HCT116 (cell line): ENCODE data around the gene WASHC2A.
"Not testable (repeated sequence)": the region's sequence is repeated elsewhere in the genome, so short reads cannot be mapped to it uniquely, and the experiment has no call there.

ENCODE experiments used
- CEBPB ChIP-seq: IDR thresholded peaks from 2 replicates; pipeline ENCODE4 v1.6.1; 2012; ENCODE audit warnings: low read depth
- EGR1 ChIP-seq: IDR thresholded peaks from 2 replicates; pipeline ENCODE4 v1.6.1; 2012; ENCODE audit warnings: low read depth
- ELF1 ChIP-seq: IDR thresholded peaks from 2 replicates; pipeline ENCODE4 v1.6.1; 2012; ENCODE audit warnings: low read depth, borderline replicate concordance
- EZH2 ChIP-seq: fragments of 200-600 bp; sonication (generic); IDR thresholded peaks from 2 replicates; pipeline ENCODE4 v1.6.1; 2017; ENCODE audit warnings: antibody characterized with exemption, mixed run types
- JUND ChIP-seq: IDR thresholded peaks from 2 replicates; pipeline ENCODE4 v1.6.1; 2012
- POLR2A ChIP-seq: IDR thresholded peaks from 2 replicates; pipeline ENCODE4 v1.7.0; 2011; ENCODE audit warnings: borderline replicate concordance; ENCODE audit not compliant: insufficient read depth, insufficient read length; ENCODE audit errors: extremely low read depth
- POLR2AphosphoS5 ChIP-seq: IDR thresholded peaks from 2 replicates; pipeline ENCODE4 v1.6.1; 2011; ENCODE audit warnings: mild to moderate bottlenecking, low read depth, low read length, moderate library complexity
- SIN3A ChIP-seq: IDR thresholded peaks from 2 replicates; pipeline ENCODE4 v1.6.1; 2012; ENCODE audit warnings: low read depth
- SP1 ChIP-seq: IDR thresholded peaks from 2 replicates; pipeline ENCODE4 v1.6.1; 2012; ENCODE audit warnings: low read depth
- TF ChIP-seq, protein P1 (sequence below): IDR thresholded peaks from 2 replicates; pipeline ENCODE4 v1.6.1; 2012; ENCODE audit warnings: low read depth
- TF ChIP-seq, protein P2 (sequence below), 3 experiments: fragments of 200-600 bp in 1 of 3; sonication (generic) in 1 of 3; IDR thresholded peaks in 2 of 3; conservative IDR thresholded peaks in 1 of 3; 2 replicates each; pipeline ENCODE4 v1.5.1; 2012 to 2017; ENCODE audit warnings: low read depth in 2 of 3, low read length in 2 of 3, antibody characterized with exemption in 1 of 3, borderline replicate concordance in 1 of 3, control low read depth in 1 of 3, mild to moderate bottlenecking in 1 of 3, mixed read lengths in 1 of 3, mixed run types in 1 of 3, moderate library complexity in 1 of 3; ENCODE audit not compliant: insufficient read depth in 1 of 3
- TF ChIP-seq, protein P3 (sequence below): IDR thresholded peaks from 2 replicates; pipeline ENCODE4 v1.6.1; 2012

DNA sequence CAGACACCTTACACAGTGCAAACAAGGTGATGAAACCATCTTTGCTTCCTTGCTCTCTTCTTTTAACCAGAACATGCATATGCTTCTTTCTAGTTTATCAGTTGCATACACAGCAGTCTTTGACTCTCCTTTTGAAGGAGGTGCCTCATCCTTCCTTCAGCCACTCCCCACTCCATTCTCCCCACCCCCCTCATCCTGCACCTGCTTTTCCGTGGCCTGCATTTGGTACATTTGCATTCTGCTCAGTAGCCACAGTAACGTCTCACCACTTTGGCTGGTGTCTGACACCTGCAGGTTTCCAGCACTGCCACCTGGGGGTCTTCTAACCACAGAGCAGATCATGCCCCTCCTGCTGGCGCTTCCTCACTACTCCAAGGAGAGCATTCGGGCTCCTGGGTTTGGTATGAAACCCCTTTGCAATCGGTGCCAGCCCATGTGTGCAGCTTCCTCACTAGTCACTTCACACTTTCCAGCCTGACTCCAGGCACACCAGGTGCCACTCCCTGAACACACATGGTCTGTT lies 60.1 kb downstream of the WASHC2A start:
- TF ChIP-seq, protein P1, sequence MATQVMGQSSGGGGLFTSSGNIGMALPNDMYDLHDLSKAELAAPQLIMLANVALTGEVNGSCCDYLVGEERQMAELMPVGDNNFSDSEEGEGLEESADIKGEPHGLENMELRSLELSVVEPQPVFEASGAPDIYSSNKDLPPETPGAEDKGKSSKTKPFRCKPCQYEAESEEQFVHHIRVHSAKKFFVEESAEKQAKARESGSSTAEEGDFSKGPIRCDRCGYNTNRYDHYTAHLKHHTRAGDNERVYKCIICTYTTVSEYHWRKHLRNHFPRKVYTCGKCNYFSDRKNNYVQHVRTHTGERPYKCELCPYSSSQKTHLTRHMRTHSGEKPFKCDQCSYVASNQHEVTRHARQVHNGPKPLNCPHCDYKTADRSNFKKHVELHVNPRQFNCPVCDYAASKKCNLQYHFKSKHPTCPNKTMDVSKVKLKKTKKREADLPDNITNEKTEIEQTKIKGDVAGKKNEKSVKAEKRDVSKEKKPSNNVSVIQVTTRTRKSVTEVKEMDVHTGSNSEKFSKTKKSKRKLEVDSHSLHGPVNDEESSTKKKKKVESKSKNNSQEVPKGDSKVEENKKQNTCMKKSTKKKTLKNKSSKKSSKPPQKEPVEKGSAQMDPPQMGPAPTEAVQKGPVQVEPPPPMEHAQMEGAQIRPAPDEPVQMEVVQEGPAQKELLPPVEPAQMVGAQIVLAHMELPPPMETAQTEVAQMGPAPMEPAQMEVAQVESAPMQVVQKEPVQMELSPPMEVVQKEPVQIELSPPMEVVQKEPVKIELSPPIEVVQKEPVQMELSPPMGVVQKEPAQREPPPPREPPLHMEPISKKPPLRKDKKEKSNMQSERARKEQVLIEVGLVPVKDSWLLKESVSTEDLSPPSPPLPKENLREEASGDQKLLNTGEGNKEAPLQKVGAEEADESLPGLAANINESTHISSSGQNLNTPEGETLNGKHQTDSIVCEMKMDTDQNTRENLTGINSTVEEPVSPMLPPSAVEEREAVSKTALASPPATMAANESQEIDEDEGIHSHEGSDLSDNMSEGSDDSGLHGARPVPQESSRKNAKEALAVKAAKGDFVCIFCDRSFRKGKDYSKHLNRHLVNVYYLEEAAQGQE = not testable (repeated sequence)
- TF ChIP-seq EZH2, SP1, POLR2AphosphoS5, JUND, POLR2A, SIN3A, ELF1, EGR1, CEBPB: not testable (repeated sequence)
- TF ChIP-seq, protein P2, sequence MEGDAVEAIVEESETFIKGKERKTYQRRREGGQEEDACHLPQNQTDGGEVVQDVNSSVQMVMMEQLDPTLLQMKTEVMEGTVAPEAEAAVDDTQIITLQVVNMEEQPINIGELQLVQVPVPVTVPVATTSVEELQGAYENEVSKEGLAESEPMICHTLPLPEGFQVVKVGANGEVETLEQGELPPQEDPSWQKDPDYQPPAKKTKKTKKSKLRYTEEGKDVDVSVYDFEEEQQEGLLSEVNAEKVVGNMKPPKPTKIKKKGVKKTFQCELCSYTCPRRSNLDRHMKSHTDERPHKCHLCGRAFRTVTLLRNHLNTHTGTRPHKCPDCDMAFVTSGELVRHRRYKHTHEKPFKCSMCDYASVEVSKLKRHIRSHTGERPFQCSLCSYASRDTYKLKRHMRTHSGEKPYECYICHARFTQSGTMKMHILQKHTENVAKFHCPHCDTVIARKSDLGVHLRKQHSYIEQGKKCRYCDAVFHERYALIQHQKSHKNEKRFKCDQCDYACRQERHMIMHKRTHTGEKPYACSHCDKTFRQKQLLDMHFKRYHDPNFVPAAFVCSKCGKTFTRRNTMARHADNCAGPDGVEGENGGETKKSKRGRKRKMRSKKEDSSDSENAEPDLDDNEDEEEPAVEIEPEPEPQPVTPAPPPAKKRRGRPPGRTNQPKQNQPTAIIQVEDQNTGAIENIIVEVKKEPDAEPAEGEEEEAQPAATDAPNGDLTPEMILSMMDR (IDR thresholded peaks at IDR 0.05 in 2 of 3, conservative IDR thresholded peaks at IDR 0.05 in 1 of 3; ENCODE audit: borderline replicate concordance in 1 of 3, insufficient read depth in 1 of 3, low read depth in 2 of 3, low read length in 2 of 3) = not testable (repeated sequence)
- TF ChIP-seq, protein P3, sequence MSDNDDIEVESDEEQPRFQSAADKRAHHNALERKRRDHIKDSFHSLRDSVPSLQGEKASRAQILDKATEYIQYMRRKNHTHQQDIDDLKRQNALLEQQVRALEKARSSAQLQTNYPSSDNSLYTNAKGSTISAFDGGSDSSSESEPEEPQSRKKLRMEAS = not testable (repeated sequence)
